Measurements from ENCODE around the gene THOC1.

GRCh38 chr18:251572-251971, 16.3 kb downstream of the THOC1 start:
- TF ChIP-seq, protein P1, sequence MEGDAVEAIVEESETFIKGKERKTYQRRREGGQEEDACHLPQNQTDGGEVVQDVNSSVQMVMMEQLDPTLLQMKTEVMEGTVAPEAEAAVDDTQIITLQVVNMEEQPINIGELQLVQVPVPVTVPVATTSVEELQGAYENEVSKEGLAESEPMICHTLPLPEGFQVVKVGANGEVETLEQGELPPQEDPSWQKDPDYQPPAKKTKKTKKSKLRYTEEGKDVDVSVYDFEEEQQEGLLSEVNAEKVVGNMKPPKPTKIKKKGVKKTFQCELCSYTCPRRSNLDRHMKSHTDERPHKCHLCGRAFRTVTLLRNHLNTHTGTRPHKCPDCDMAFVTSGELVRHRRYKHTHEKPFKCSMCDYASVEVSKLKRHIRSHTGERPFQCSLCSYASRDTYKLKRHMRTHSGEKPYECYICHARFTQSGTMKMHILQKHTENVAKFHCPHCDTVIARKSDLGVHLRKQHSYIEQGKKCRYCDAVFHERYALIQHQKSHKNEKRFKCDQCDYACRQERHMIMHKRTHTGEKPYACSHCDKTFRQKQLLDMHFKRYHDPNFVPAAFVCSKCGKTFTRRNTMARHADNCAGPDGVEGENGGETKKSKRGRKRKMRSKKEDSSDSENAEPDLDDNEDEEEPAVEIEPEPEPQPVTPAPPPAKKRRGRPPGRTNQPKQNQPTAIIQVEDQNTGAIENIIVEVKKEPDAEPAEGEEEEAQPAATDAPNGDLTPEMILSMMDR (conservative IDR thresholded peaks at IDR 0.05 in 1 of 2, IDR thresholded peaks at IDR 0.05 in 1 of 2; ENCODE audit: extremely low read depth in 1 of 2, insufficient read depth in 1 of 2, low read depth in 1 of 2, low read length in 2 of 2) = no peak
- TF ChIP-seq EZH2 (IDR thresholded peaks at IDR 0.05; ENCODE audit: borderline replicate concordance, low read length) = no peak

Data from mammary epithelial cell (primary cell).